Choroid plexus epithelial cell (primary cell): ENCODE results near the gene GCLC.

Experiments
- DNase-seq: peaks from one replicate; pipeline ENCODE4 v3.0.0-alpha.2; 2010; ENCODE audit warnings: low read depth
- H3K4me3 ChIP-seq: 2 replicates; pipeline ENCODE4 v1.5.1; 2011; ENCODE audit warnings: low read depth, mild to moderate bottlenecking, control low read depth, low read length, moderate library complexity
- TF ChIP-seq, protein P1 (sequence below): conservative IDR thresholded peaks from 2 replicates; pipeline ENCODE4 v1.5.1; 2011; ENCODE audit warnings: low read depth, mild to moderate bottlenecking, control low read depth, inconsistent platforms, low read length, moderate library complexity

Gene GCLC

DNA sequence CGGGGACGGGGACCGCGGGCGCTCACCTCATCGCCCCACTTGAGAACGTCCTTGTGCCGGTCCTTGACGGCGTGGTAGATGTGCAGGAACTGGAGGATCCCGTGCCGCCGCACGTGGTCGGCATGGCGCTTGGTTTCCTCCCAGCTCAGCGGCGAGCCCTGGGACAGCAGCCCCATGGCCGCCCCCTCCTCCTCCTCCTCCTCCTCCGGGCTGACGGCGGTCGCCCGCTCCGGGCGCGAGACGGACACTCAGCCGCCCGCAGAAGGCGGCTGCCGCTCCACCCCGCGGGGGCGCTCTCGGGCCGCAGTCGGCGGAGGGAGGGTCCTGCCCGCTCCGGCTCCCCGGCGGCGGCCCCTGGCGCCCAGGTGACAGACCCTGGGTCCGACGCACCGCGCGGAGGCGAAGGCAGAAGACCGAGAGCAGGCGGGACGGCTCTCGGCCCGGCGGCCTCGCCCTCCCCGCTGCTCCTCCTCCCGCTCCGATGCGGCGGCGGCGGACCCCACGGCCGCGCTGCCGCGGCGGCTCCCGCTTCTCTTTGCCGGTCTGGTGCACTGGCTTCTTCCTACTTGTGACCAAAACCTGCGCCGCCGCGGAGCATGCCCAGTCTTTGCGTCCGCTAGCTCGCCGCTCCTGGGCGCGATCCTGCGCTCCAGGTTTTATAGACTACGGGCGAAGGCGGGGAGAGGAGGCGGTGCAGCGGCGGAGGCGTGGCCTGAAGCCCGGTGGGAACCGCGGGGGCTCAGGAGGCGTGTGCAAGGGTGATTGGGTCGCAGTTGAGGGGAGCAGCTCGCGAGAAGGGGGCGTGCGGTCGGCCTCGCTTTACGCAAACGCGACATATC lies at the start of gene GCLC:
Gene GCLC, minus strand, starts transcription at position 632 of the 839 bp plus-strand sequence. Its CDS starts 456 bp downstream, at position 176.
- TF ChIP-seq, protein P1, sequence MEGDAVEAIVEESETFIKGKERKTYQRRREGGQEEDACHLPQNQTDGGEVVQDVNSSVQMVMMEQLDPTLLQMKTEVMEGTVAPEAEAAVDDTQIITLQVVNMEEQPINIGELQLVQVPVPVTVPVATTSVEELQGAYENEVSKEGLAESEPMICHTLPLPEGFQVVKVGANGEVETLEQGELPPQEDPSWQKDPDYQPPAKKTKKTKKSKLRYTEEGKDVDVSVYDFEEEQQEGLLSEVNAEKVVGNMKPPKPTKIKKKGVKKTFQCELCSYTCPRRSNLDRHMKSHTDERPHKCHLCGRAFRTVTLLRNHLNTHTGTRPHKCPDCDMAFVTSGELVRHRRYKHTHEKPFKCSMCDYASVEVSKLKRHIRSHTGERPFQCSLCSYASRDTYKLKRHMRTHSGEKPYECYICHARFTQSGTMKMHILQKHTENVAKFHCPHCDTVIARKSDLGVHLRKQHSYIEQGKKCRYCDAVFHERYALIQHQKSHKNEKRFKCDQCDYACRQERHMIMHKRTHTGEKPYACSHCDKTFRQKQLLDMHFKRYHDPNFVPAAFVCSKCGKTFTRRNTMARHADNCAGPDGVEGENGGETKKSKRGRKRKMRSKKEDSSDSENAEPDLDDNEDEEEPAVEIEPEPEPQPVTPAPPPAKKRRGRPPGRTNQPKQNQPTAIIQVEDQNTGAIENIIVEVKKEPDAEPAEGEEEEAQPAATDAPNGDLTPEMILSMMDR: peak; percentile 45
- DNase-seq: peak; percentile 97
- peak within 1 kb of the TSS; percentile 84 for H3K4me3 ChIP-seq

DNA sequence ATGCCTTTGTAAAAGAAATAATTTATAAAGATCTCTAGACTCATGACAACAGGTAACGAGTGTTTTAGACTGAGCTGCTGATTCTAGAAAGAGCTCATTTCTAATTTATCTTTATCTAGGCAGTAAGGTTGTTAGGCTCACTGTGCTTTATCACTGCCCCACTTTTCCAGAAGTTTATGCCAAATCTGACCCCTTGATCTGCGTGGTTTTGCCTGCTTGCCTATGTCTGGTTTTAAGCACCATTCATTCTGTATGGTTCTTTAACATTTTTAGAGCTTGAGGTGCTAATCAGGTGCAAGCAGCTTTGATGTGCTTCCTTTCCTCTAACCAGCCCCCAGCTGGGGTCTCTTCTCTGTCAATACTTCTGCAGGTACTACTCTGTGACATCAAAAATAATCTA lies 49.7 kb upstream of the GCLC start:
- TF ChIP-seq, protein P1: no peak
- no peak overlapping the region for H3K4me3 ChIP-seq
- no peak for DNase-seq

DNA sequence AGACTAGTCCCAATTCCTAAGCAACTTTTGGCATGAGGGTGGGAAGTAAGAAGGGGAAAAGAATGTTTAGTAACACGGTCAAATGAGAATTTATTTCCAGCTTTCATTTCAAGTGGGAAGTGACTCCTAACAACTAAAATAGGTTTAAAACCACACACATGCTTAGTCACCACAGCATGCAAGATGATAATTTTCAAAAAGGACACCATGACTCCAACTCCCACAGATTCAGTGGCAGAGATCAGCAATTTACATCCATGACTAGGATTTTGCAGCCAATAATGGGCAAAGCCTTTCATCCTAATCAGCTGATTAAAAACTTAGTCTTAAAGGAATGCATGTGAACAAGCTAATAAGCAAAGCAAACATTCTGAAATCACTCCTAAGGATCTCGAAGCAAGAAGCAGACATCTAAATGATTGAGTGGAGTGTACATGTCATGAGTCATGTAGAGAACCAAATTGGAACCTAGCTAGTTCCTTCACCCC lies 48.1 kb upstream of the GCLC start:
- peak; percentile 30 for DNase-seq
- H3K4me3 ChIP-seq: no peak overlapping the region
- TF ChIP-seq, protein P1: no peak

DNA sequence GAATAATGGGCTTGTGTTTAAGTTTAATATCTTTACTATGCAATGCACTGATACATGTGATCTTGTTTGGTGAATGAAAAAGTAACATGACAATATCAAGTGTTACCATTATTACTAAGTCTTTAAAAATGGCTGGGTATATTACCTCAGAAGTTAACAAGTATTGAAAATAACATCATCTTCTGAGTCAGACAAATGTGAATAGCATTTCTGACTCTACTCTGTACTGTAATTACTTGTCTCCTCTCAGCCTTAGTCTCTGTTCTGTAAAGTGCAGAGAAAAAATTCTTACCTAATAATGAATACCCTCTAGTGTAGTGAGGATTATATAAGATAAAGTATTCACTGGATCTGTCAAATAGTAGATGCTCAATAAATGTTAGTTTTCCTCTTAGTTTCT lies 47.0 kb upstream of the GCLC start:
- DNase-seq: no peak
- TF ChIP-seq, protein P1: no peak

DNA sequence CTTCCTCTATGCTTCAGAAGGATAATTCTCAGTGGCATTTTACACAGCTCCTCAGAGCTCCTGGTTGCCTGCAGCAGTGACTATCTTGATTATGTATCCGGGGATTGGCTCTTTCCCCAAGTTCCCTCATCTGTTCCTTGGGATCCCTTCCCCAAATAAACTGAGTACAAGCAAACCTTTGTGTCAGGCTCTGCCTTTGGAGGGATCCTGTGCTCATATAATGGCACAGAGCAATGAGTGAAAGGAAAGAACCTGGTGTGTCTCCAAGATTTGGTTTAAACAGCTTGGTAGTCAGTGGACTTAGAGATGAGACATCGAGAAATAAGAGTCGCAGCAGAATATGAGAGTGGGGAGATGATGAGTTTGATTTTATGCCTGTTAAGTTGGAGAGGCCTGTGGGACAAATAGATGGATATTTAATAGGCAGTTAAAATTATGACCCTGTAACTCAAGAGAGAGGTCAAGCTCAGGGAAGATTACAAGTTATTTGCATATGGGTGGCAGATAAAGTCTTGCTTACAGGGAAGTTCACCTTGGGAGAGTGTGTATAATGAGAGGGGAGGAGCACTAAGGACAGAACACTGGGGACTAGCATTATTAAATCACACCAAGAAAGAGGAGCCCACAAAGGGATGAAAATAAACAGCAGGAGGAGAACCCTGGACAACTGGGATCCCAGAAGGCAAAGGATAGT lies 44.1 kb upstream of the GCLC start:
- H3K4me3 ChIP-seq: no peak overlapping the region
- TF ChIP-seq, protein P1: no peak
- no peak for DNase-seq

More for the DNA sequence above, 47.0 kb upstream of the GCLC start:
- no peak overlapping the region for H3K4me3 ChIP-seq

DNA sequence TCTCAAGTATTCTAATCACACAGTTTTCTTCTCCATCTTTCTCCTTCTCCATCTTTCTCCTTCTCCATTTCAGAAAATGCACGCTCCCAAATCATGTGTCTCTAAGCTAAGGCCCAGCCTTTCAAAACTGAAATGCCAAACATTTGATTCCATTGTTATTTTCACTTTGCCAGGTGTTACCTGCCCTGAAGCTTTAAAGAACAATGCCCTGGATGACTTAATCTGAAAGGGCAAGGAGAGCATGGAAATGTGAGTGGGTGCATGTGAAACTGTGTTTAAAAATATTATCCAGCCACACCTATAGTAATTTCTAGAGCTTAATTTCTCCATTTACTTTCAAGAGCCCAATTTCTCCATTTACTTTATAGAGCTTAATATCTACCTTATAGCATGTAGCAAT lies 42.4 kb upstream of the GCLC start:
- no peak overlapping the region for H3K4me3 ChIP-seq
- no peak for DNase-seq
- TF ChIP-seq, protein P1: no peak
